ENCODE data around the gene NDUFV2.
"Not testable (repeated sequence)": the region's sequence is repeated elsewhere in the genome, so short reads cannot be mapped to it uniquely, and the experiment has no call there.

The NDUFV2 gene

DNA sequence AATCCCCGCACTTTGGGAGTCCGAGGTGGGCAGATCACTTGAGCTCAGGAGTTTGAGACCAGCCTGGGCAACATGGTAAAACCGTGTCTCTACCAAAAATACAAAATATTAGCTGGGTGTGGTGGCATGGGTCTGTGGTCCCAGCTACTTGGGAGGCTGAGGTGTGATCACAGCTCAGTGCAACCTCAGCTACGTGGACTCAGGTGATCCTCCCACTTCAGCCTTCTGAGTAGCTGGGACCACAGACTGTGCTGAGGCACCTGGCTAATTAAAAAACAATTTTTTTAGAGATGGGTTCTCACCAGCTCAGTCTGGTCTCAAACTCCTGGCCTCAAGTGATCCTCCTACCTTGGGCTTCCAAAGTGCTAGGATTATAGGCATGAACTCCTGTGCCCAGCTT lies 57.5 kb downstream of the NDUFV2 start:
- peaks cover 47% of the 10 kb centered on the region for H3K4me1 Mint-ChIP-seq (ENCODE audit: low read depth)
- no peak overlapping the region for H3K4me3 Mint-ChIP-seq
- peaks cover 72% of the 10 kb centered on the region for H3K36me3 Mint-ChIP-seq (ENCODE audit: low read depth)
- H3K27me3 Mint-ChIP-seq, result no peaks in the 10 kb centered on the region
- peaks cover 28% of the 10 kb centered on the region for H3K9me3 Mint-ChIP-seq
- intact Hi-C loops (cut with micrococcal nuclease), result no loop called here
- H3K27ac Mint-ChIP-seq, result no peak overlapping the region

DNA sequence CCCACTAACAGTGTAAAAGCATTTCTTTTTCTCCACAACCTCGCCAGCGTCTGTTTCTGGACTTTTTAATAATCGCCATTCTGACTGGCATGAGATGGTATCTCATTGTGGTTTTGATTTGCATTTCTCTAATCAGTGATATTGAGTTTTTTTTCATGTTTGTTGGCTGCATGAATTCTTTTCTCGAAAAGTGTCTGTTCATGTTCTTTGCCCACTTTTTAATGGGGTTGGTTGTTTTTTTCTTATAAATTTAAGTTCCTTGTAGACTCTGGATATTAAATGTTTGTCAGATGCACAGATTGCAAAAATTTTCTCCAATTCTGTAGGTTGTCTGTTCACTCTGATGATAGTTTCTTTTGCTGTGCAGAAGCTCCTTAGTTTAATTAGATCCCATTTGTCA lies 60.2 kb downstream of the NDUFV2 start:
- H3K27me3 Mint-ChIP-seq; H3K27ac Mint-ChIP-seq; intact Hi-C loops (cut with micrococcal nuclease); H3K4me3 Mint-ChIP-seq: not testable (repeated sequence)
- peaks cover 32% of the 10 kb centered on the region for H3K9me3 Mint-ChIP-seq
- H3K36me3 Mint-ChIP-seq (ENCODE audit: low read depth), result peaks cover 63% of the 10 kb centered on the region
- H3K4me1 Mint-ChIP-seq (ENCODE audit: low read depth), result peaks cover 43% of the 10 kb centered on the region

DNA sequence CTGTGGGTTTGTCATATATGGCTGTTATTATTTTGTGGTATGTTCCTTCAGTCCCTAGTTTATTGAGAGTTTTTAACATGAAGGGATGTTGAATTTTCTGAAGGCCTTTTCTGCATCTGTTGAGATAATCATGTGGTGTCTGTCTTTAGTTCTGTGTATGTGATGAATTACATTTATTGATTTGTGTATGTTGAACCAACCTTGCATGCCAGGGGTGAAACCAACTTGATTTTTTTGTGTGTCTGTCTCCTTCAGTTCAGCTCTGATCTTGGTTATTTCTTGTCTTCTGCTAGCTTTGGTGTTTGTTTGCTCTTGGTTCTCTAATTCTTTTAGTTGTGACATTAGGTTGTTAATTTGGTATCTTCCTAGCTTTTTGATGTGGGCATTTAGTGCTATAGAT lies 61.6 kb downstream of the NDUFV2 start:
- Mint-ChIP-seq H3K4me1 (ENCODE audit: low read depth) (peaks cover 43% of the 10 kb centered on the region), H3K9me3 (peaks cover 32% of the 10 kb centered on the region), H3K36me3 (ENCODE audit: low read depth) (peaks cover 58% of the 10 kb centered on the region)
- H3K27me3 Mint-ChIP-seq; H3K4me3 Mint-ChIP-seq; intact Hi-C loops (cut with micrococcal nuclease); H3K27ac Mint-ChIP-seq: not testable (repeated sequence)

DNA sequence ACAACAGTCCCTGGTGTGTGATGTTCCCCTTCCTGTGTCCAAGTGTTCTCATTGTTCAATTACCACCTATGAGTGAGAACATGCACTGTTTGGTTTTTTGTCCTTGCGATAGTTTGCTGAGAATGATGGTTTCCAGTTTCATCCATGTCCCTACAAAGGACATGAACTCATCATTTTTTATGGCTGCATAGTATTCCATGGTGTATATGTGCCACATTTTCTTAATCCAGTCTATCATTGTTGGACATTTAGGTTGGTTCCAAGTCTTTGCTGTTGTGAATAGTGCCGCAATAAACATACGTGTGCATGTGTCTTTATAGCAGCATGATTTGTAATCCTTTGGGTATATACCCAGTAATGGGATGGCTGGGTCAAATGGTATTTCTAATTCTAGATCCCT lies 63.4 kb downstream of the NDUFV2 start:
- H3K27me3 Mint-ChIP-seq; H3K27ac Mint-ChIP-seq; H3K4me3 Mint-ChIP-seq; intact Hi-C loops (cut with micrococcal nuclease): not testable (repeated sequence)
- Mint-ChIP-seq H3K4me1 (ENCODE audit: low read depth) (peaks cover 57% of the 10 kb centered on the region), H3K9me3 (peaks cover 32% of the 10 kb centered on the region), H3K36me3 (ENCODE audit: low read depth) (peaks cover 62% of the 10 kb centered on the region)

DNA sequence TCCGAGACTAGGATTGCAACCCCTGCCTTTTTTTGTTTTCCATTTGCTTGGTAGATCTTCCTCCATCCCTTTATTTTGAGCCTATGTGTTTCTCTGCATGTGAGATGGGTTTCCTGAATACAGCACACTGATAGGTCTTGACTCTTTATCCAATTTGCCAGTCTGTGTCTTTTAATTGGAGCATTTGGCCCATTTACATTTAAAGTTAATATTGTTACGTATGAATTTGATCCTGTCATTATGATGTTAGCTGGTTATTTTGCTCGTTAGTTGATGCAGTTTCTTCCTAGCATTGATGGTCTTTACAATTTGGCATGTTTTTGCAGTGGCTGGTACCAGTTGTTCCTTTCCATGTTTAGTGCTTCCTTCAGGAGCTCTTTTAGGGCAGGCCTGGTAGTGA lies 67.0 kb downstream of the NDUFV2 start:
- Mint-ChIP-seq H3K36me3 (ENCODE audit: low read depth) (peaks cover 33% of the 10 kb centered on the region), H3K4me1 (ENCODE audit: low read depth) (peaks cover 78% of the 10 kb centered on the region)
- H3K27ac Mint-ChIP-seq; H3K9me3 Mint-ChIP-seq; H3K4me3 Mint-ChIP-seq; intact Hi-C loops (cut with micrococcal nuclease); H3K27me3 Mint-ChIP-seq: not testable (repeated sequence)

DNA sequence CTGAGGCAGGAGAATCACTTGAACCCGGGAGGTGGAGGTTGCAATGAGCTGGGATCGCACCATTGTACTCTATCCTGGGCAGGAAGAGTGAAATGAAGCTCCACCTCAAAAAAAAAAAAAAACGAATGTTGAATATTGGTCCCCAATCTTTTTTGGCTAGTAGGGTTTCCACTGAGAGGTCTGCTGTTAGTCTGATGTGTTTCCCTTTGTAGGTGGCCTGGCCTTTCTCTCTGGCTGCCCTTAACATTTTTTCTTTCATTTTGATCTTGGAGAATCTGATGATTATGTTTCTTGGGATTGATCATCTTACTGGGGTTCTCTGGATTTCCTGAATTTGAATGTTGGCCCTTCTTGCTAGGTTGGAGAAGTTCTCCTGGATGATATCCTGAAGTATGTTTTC lies 69.4 kb downstream of the NDUFV2 start:
- H3K9me3 Mint-ChIP-seq; H3K27ac Mint-ChIP-seq; H3K4me3 Mint-ChIP-seq; intact Hi-C loops (cut with micrococcal nuclease); H3K27me3 Mint-ChIP-seq: not testable (repeated sequence)
- Mint-ChIP-seq H3K4me1 (ENCODE audit: low read depth) (peaks cover 81% of the 10 kb centered on the region), H3K36me3 (ENCODE audit: low read depth) (peaks cover 40% of the 10 kb centered on the region)

DNA sequence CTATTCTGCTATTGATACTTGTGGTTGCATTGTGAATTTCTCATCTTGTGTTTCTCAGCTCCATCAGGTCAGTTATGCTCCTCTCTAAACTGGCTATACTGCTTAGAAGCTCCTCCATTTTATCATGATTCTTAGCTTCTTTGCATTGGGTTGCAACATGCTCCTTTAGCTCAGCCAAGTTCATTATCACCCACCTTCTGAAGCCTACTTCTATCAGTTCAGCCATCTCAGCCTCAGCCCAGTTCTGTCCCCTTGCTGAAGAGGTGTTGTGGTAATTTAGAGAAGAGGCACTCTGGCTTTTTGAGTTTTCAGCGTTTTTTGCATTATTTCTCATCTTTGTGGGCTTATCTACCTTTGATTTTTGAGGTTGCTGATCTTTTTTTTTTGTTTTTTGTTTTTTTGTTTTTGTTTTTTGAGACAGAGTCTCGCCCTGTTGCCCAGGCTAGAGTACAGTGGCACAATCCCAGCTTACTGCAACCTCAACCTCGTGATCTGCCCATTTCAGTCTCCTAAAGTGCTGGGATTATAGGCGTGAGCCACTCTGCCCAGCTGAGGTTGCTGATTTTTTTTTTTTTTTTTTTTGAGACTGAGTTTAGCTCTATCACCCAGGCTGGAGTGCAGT lies 70.1 kb downstream of the NDUFV2 start:
- no peak overlapping the region for H3K4me3 Mint-ChIP-seq
- peaks cover 76% of the 10 kb centered on the region for H3K4me1 Mint-ChIP-seq (ENCODE audit: low read depth)
- no peaks in the 10 kb centered on the region for H3K27me3 Mint-ChIP-seq
- peak overlapping the region; percentile 8 for H3K27ac Mint-ChIP-seq
- H3K9me3 Mint-ChIP-seq, result no peaks in the 10 kb centered on the region
- peaks cover 40% of the 10 kb centered on the region for H3K36me3 Mint-ChIP-seq (ENCODE audit: low read depth)
- intact Hi-C loops (cut with micrococcal nuclease), result no loop called here

DNA sequence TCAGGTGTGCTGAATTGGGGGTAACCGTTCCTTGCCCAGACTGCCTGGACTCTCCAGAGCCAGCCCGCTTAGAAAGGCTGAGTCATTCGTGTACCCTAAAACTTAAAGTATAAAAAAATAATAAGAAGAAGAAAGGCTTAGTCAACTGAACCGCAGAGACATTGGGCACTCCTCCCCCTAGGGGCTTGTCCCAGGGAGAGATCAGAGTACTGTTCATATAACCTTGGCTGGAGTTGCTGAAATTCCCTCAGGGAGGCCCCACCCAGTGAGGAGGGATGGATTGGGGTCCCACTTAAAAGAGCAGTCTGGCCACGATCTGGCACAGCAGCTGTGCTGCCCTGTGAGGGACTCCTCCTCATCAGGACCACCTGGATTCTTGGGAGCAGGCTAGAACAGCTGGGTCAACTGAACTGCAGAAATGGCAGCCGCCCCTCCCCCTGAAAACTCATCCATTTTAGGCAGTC lies 71.3 kb downstream of the NDUFV2 start:
- Mint-ChIP-seq H3K27ac (peak overlapping the region; percentile 56), H3K36me3 (ENCODE audit: low read depth) (peaks cover 32% of the 10 kb centered on the region), H3K4me3 (peak overlapping the region; percentile 30), H3K4me1 (ENCODE audit: low read depth) (peaks cover 66% of the 10 kb centered on the region), H3K27me3 (no peaks in the 10 kb centered on the region), H3K9me3 (no peaks in the 10 kb centered on the region)
- intact Hi-C loops (cut with micrococcal nuclease), result no loop called here

DNA sequence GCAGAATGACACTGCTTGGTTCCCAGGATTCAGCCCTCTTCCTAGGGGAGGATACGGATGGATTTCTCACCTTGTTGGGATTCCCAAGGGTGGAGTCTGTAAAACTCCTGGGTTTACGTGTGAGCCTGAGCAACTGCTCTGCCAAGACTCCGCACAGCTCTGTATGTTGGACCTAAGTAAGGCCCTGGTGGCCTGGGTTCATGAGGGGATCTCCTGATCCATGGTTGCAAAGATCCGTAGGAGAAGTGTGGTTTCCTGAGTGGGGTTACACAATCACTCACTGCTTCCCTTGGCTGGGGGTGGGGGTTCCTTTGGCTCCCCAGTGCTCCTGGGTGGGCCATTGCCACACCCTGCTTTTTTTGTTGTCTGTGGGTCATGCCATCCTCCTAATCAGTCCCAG lies 71.8 kb downstream of the NDUFV2 start:
- H3K36me3 Mint-ChIP-seq (ENCODE audit: low read depth), result peaks cover 34% of the 10 kb centered on the region
- peaks cover 61% of the 10 kb centered on the region for H3K4me1 Mint-ChIP-seq (ENCODE audit: low read depth)
- no peak overlapping the region for H3K4me3 Mint-ChIP-seq
- intact Hi-C loops (cut with micrococcal nuclease), result no loop called here
- H3K27me3 Mint-ChIP-seq, result no peaks in the 10 kb centered on the region
- H3K27ac Mint-ChIP-seq, result peak overlapping the region; percentile 56
- H3K9me3 Mint-ChIP-seq, result no peaks in the 10 kb centered on the region

DNA sequence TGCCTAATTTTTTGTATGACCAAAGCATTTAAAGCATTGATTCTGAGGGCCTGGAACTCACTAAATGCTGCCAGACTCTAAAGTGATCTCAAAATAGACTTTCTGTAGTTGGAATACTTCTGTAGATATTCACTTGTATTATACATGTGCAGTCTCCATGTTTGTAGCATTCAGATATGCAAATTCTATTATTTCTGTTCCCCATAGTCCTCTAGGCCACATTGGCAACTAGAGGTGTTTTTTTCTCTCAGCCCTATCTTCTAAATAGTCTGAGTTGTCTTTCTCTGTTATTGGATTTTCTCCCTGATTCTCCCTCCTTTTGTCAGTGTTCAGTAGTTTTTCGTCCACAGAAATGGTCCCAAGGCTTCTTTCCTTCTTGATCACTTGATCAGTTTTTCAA lies 72.6 kb downstream of the NDUFV2 start:
- intact Hi-C loops (cut with micrococcal nuclease), result no loop called here
- Mint-ChIP-seq H3K9me3 (no peaks in the 10 kb centered on the region), H3K27ac (no peak overlapping the region), H3K4me1 (ENCODE audit: low read depth) (peaks cover 57% of the 10 kb centered on the region), H3K36me3 (ENCODE audit: low read depth) (peaks cover 36% of the 10 kb centered on the region), H3K27me3 (no peaks in the 10 kb centered on the region), H3K4me3 (no peak overlapping the region)

DNA sequence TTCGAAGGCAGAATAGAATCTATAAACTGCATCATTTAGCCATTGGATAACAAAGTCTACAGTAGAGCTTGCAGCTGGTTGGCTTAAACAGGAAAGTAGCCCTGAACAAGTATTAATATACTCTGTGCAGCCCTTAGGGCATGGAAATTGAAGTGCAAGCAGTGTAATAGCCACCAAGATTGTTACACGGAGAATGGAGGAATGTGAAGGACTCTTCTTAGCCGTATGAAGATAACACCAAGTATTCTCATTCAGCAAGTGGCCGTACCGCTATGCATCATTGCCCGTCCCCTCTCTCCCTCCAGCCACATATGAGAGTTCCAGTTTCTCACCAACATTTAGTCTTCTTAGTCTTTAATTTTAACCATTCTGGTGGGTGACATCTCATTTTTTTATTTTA lies 74.5 kb downstream of the NDUFV2 start:
- Mint-ChIP-seq H3K9me3 (no peaks in the 10 kb centered on the region), H3K36me3 (ENCODE audit: low read depth) (peaks cover 21% of the 10 kb centered on the region), H3K27ac (no peak overlapping the region)

DNA sequence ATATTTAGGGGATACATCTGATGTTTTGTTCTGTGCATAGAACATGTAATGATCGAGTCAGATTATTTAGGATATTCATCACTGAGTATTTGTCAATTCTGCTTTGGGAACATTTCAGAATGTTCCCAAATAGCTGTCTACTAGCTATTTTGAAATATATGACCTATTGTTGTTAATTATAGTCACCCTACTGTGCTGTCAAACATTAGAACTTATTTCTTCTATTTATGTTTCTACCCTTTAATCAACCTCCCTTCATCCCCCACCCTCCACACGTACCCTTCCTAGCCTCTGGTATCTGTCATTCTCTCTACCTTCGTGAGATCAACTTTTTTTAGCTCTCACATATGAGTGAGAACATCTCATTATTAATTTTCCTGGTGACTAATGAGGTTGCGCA lies 75.0 kb downstream of the NDUFV2 start:
- Mint-ChIP-seq H3K36me3 (ENCODE audit: low read depth) (peaks cover 21% of the 10 kb centered on the region), H3K9me3 (no peaks in the 10 kb centered on the region), H3K27me3 (no peaks in the 10 kb centered on the region), H3K27ac (no peak overlapping the region), H3K4me1 (ENCODE audit: low read depth) (peaks cover 43% of the 10 kb centered on the region), H3K4me3 (no peak overlapping the region)
- intact Hi-C loops (cut with micrococcal nuclease), result no loop called here

More for the DNA sequence above, 74.5 kb downstream of the NDUFV2 start:
- peaks cover 46% of the 10 kb centered on the region for H3K4me1 Mint-ChIP-seq (ENCODE audit: low read depth)
- intact Hi-C loops (cut with micrococcal nuclease), result no loop called here
- H3K4me3 Mint-ChIP-seq, result no peak overlapping the region
- H3K27me3 Mint-ChIP-seq, result no peaks in the 10 kb centered on the region

DNA sequence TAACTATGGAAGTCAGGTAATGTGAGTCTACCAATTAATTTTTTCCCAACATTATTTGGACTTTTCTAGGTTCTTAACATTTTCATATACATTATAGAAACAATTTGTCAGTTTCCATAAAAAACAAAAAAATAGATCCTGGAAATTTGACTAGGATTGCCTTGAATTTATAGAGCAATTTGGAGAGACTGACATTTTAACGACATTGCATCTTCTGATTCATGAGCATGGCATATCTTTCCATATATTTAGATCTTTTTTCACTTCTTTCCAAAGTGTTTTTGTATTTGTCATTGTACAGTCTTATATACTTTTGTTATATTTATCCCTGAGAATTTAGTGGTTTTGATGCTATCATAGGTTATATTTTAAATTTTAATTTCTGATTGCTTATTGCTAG lies 76.1 kb downstream of the NDUFV2 start:
- intact Hi-C loops (cut with micrococcal nuclease), result no loop called here
- Mint-ChIP-seq H3K4me1 (ENCODE audit: low read depth) (peaks cover 42% of the 10 kb centered on the region), H3K27me3 (no peaks in the 10 kb centered on the region), H3K27ac (no peak overlapping the region), H3K9me3 (no peaks in the 10 kb centered on the region), H3K36me3 (ENCODE audit: low read depth) (peaks cover 32% of the 10 kb centered on the region), H3K4me3 (no peak overlapping the region)

DNA sequence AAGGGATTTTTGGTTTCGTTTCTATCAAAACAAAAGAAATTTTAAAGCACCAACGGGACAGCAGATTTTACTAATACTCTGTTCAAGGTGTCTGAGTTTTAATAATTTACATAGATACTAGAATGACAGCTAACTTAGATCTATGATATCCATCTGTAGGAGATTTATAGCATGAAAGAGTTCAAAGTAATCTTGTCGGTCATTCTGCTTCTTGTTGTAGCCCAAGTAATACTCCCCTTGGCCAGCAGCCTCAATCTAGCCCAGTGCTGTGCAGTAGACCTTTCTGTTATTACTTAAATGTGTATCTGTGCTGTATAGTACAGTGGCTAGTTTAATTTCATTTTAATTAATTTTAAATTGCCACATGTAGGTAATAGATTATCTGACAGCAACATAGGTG lies 78.8 kb downstream of the NDUFV2 start:
- Mint-ChIP-seq H3K27ac (no peak overlapping the region), H3K4me1 (ENCODE audit: low read depth) (peaks cover 40% of the 10 kb centered on the region), H3K27me3 (no peaks in the 10 kb centered on the region), H3K36me3 (ENCODE audit: low read depth) (peaks cover 44% of the 10 kb centered on the region), H3K9me3 (no peaks in the 10 kb centered on the region), H3K4me3 (no peak overlapping the region)
- intact Hi-C loops (cut with micrococcal nuclease), result no loop called here

DNA sequence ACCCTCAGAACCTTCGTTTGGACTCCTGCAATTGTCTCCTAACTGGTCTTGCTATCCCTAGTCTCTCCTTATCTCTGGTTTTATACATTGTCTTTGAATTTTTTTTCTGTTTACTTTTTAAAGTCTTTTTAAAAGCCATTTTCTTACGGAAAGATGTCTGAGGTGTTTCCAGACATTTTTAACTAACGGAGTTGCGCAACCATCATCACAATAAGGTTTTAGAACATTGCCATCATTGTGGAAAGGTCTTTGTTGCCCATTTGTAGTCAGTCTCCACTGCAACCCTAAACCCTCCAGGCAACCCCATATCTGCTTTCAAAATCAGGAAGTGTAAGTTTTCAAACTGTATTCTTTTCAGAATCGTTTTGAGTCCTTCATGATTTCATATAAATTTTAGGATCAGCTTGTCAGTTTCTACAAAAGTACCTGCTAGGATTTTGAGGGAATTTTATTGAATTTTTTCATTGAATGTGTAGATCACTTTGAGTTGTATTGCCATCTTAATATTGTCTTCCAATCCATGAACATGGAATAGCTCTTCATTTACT lies 80.4 kb downstream of the NDUFV2 start:
- Mint-ChIP-seq H3K4me3 (no peak overlapping the region), H3K9me3 (no peaks in the 10 kb centered on the region), H3K27ac (peak overlapping the region; percentile 73), H3K27me3 (no peaks in the 10 kb centered on the region), H3K36me3 (ENCODE audit: low read depth) (peaks cover 54% of the 10 kb centered on the region), H3K4me1 (ENCODE audit: low read depth) (peaks cover 40% of the 10 kb centered on the region)
- intact Hi-C loops (cut with micrococcal nuclease), result no loop called here

Data from dendritic cell treated with granulocyte-macrophage colony-stimulating factor and Interleukin-4, amounts not matched to agents 40 ng/mL and 50 ng/mL, for 4 days (primary cell).